GM23338 (cell line): ENCODE measurements around the gene MRPL44. TPM values are rescaled to one million over a fixed set of nuclear protein-coding genes. Genes with fewer than 3 reads are reported as not detected.

Experiments
- ATAC-seq: fragments of 200-7000 bp; cut with Tn5 transposase; 3 replicates; pipeline ENCODE4 v1.9.1; 2020
- DNase-seq: peaks from one replicate; pipeline ENCODE4 v3.0.0-alpha.2; 2015; ENCODE audit warnings: low spot score
- H2AFZ ChIP-seq: fragments of 200-600 bp; sonication (generic); 2 replicates; pipeline ENCODE4 v1.8.0; 2016; ENCODE audit warnings: antibody characterized with exemption, mild to moderate bottlenecking, moderate library complexity
- H3F3A ChIP-seq: fragments of 200-600 bp; sonication (generic); replicated peaks from 2 replicates; pipeline ENCODE4 v1.8.0; 2017; ENCODE audit warnings: antibody characterized with exemption, mixed run types, low read depth
- H3K27ac ChIP-seq: fragments of 200-600 bp; sonication (generic); 2 replicates; pipeline ENCODE4 v1.6.1; 2016; ENCODE audit warnings: low read depth
- H3K27me3 ChIP-seq: fragments of 200-600 bp; sonication (generic); 2 replicates; pipeline ENCODE4 v1.8.0; 2016; ENCODE audit warnings: mild to moderate bottlenecking, mixed run types, moderate library complexity; ENCODE audit not compliant: insufficient read depth
- H3K36me3 ChIP-seq: fragments of 200-600 bp; sonication (generic); 2 replicates; pipeline ENCODE4 v1.8.0; 2016; ENCODE audit warnings: mild to moderate bottlenecking; ENCODE audit not compliant: insufficient read depth
- H3K4me1 ChIP-seq: fragments of 200-600 bp; sonication (generic); 2 replicates; pipeline ENCODE4 v1.8.0; 2016; ENCODE audit warnings: mild to moderate bottlenecking, moderate library complexity; ENCODE audit not compliant: insufficient read depth
- H3K4me2 ChIP-seq: fragments of 200-600 bp; sonication (generic); 2 replicates; pipeline ENCODE4 v1.7.1; 2017; ENCODE audit warnings: mixed run types
- H3K4me3 ChIP-seq: fragments of 200-600 bp; sonication (generic); 2 replicates; pipeline ENCODE4 v1.6.1; 2016; ENCODE audit warnings: mixed run types
- H3K79me2 ChIP-seq: fragments of 200-600 bp; sonication (generic); replicated peaks from 2 replicates; pipeline ENCODE4 v1.8.0; 2017; ENCODE audit warnings: mild to moderate bottlenecking; ENCODE audit not compliant: insufficient read depth
- H3K9me2 ChIP-seq: fragments of 200-600 bp; sonication (generic); 2 replicates; pipeline ENCODE4 v1.8.0; 2017; ENCODE audit not compliant: insufficient read depth
- H4K20me1 ChIP-seq: fragments of 200-600 bp; sonication (generic); replicated peaks from 2 replicates; pipeline ENCODE4 v1.8.0; 2017; ENCODE audit warnings: mild to moderate bottlenecking; ENCODE audit not compliant: insufficient read depth
- H3K27ac Mint-ChIP-seq: 2 replicates; pipeline ENCODE4 v1.8.0; 2020; ENCODE audit warnings: inconsistent platforms, mild to moderate bottlenecking, moderate library complexity, mixed read lengths
- H3K27me3 Mint-ChIP-seq: 3 replicates; pipeline ENCODE4 v1.8.0; 2022; ENCODE audit warnings: low read depth, mild to moderate bottlenecking, moderate library complexity, mixed read lengths, inconsistent platforms; ENCODE audit not compliant: insufficient read depth, poor library complexity
- H3K36me3 Mint-ChIP-seq: 3 replicates; pipeline ENCODE4 v1.8.0; 2021; ENCODE audit warnings: low read depth, mild to moderate bottlenecking, inconsistent platforms, moderate library complexity, mixed read lengths
- H3K4me1 Mint-ChIP-seq: 3 replicates; pipeline ENCODE4 v1.8.0; 2020; ENCODE audit warnings: mild to moderate bottlenecking, inconsistent platforms, mixed read lengths
- H3K4me3 Mint-ChIP-seq: 3 replicates; pipeline ENCODE4 v1.8.0; 2021; ENCODE audit warnings: moderate library complexity, mild to moderate bottlenecking, inconsistent platforms, mixed read lengths
- H3K9me3 Mint-ChIP-seq: 3 replicates; pipeline ENCODE4 v1.8.0; 2020; ENCODE audit warnings: moderate library complexity, mild to moderate bottlenecking, inconsistent platforms, mixed read lengths
- EZH2 ChIP-seq: fragments of 200-600 bp; sonication (generic); IDR thresholded peaks from one replicate; pipeline ENCODE4 v1.8.0; 2017; ENCODE audit warnings: antibody characterized with exemption, mild to moderate bottlenecking, low read depth; ENCODE audit not compliant: unreplicated experiment
- STAT1 ChIP-seq: IDR thresholded peaks from one replicate; pipeline ENCODE4 v1.6.1; 2016; ENCODE audit warnings: antibody characterized with exemption; ENCODE audit not compliant: unreplicated experiment
- ZNF114 ChIP-seq: fragments of 250-450 bp; sonication (Bioruptor Pico); IDR thresholded peaks from 2 replicates; pipeline ENCODE4 v1.5.0; 2020; ENCODE audit warnings: mild to moderate bottlenecking, moderate library complexity
- polyA plus RNA-seq: library from polyadenylated mRNA; unstranded; fragments of >200 nt; fragmentation: Nextera tagmentation; extraction: Ambion mirVana; gene quantifications from 2 replicates; pipeline ENCODE4 v1.2.1, GENCODE V29; 2016
- total RNA-seq: library from RNA; depleted of rRNA; stranded (reverse); fragments of >200 nt; shearing (Covaris generic); gene quantifications from 2 replicates; pipeline ENCODE4 v1.2.3, GENCODE V29; 2014
- TF ChIP-seq, protein P1 (sequence below): fragments of 250-450 bp; sonication (Bioruptor Pico); IDR thresholded peaks from 2 replicates; pipeline ENCODE4 v1.5.0; 2020; ENCODE audit warnings: mild to moderate bottlenecking, moderate library complexity
- TF ChIP-seq, protein P2 (sequence below): IDR thresholded peaks from 2 replicates; pipeline ENCODE4 v1.6.1; 2016; ENCODE audit warnings: antibody characterized with exemption

The MRPL44 gene
- total and polyA plus RNA-seq, 2 experiments from 2014 or later: 38.4 to 55.8 TPM

DNA sequence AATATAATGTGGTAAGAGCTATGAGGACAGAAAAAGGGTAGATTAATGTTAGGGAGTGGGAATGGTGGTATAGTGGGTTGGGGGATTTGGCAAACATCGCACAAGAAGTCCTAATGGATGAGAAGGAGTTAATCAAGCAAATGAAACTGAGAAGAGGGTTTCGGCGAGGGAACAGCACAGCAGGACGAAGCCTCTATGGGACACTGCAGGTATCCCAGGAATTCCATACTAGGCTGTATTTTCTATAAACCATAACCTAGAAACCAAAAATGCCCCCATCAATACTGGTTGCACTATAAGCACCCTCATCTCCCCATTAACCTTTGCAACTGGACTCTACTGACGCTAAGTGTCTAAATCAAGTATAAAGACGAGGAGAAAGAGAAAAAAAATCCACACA is 22.4 kb upstream of the MRPL44 start (continued):
- TF ChIP-seq, protein P1, sequence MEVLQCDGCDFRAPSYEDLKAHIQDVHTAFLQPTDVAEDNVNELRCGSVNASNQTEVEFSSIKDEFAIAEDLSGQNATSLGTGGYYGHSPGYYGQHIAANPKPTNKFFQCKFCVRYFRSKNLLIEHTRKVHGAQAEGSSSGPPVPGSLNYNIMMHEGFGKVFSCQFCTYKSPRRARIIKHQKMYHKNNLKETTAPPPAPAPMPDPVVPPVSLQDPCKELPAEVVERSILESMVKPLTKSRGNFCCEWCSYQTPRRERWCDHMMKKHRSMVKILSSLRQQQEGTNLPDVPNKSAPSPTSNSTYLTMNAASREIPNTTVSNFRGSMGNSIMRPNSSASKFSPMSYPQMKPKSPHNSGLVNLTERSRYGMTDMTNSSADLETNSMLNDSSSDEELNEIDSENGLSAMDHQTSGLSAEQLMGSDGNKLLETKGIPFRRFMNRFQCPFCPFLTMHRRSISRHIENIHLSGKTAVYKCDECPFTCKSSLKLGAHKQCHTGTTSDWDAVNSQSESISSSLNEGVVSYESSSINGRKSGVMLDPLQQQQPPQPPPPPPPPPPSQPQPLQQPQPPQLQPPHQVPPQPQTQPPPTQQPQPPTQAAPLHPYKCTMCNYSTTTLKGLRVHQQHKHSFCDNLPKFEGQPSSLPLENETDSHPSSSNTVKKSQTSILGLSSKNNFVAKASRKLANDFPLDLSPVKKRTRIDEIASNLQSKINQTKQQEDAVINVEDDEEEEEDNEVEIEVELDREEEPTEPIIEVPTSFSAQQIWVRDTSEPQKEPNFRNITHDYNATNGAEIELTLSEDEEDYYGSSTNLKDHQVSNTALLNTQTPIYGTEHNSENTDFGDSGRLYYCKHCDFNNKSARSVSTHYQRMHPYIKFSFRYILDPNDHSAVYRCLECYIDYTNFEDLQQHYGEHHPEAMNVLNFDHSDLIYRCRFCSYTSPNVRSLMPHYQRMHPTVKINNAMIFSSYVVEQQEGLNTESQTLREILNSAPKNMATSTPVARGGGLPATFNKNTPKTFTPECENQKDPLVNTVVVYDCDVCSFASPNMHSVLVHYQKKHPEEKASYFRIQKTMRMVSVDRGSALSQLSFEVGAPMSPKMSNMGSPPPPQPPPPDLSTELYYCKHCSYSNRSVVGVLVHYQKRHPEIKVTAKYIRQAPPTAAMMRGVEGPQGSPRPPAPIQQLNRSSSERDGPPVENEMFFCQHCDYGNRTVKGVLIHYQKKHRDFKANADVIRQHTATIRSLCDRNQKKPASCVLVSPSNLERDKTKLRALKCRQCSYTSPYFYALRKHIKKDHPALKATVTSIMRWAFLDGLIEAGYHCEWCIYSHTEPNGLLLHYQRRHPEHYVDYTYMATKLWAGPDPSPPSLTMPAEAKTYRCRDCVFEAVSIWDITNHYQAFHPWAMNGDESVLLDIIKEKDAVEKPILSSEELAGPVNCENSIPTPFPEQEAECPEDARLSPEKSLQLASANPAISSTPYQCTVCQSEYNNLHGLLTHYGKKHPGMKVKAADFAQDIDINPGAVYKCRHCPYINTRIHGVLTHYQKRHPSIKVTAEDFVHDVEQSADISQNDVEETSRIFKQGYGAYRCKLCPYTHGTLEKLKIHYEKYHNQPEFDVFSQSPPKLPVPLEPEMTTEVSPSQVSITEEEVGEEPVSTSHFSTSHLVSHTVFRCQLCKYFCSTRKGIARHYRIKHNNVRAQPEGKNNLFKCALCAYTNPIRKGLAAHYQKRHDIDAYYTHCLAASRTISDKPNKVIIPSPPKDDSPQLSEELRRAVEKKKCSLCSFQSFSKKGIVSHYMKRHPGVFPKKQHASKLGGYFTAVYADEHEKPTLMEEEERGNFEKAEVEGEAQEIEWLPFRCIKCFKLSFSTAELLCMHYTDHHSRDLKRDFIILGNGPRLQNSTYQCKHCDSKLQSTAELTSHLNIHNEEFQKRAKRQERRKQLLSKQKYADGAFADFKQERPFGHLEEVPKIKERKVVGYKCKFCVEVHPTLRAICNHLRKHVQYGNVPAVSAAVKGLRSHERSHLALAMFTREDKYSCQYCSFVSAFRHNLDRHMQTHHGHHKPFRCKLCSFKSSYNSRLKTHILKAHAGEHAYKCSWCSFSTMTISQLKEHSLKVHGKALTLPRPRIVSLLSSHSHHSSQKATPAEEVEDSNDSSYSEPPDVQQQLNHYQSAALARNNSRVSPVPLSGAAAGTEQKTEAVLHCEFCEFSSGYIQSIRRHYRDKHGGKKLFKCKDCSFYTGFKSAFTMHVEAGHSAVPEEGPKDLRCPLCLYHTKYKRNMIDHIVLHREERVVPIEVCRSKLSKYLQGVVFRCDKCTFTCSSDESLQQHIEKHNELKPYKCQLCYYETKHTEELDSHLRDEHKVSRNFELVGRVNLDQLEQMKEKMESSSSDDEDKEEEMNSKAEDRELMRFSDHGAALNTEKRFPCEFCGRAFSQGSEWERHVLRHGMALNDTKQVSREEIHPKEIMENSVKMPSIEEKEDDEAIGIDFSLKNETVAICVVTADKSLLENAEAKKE (CRISPR knock-in tag): no peak

DNA sequence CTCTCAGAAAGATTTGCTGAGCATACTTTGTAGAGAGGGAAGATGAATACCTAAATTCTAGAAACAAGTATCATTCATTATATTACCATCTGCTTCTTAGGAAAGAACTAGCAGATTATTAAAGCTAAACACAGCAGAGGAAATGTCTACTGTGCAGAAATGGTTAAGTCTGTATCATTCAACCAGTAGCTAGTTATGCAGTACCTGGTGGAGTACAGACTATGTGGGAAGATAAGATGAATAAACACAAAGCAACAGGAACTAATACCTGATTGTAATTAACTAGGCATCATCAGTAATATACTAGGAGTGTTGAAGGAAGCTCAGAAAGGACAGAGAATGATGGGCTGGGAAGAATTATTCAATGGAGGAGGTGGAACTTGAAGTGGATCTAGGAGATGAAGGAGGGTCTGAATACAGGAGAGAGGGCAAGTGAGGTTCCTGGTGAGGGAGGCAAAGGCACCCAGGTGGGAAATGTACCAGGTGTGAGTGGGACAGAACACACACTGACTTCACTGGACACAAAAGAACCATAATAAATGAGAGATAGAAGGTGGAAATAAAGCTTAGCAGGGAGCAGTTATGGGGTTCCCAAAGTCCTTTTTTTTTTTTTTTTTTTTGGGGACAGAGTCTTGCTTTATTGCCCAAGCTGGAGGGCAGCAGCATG is 21.7 kb upstream of the MRPL44 start:
- Histone ChIP-seq H3K4me2 (peak overlapping the region; percentile 71), H3K4me3 (no peak overlapping the region), H3K4me1 (peaks cover 72% of the 10 kb centered on the region), H3K9me2 (no peaks in the 10 kb centered on the region), H2AFZ (no peak overlapping the region), H3F3A (no peaks in the 10 kb centered on the region), H3K36me3 (no peaks in the 10 kb centered on the region), H3K79me2 (peaks cover 97% of the 10 kb centered on the region), H4K20me1 (no peaks in the 10 kb centered on the region; the same call in 1 of the 2 replicates), H3K27ac (no peak overlapping the region; the same call in 1 of the 2 replicates), H3K27me3 (no peaks in the 10 kb centered on the region)
- TF ChIP-seq EZH2: no peak
- TF ChIP-seq, protein P2, sequence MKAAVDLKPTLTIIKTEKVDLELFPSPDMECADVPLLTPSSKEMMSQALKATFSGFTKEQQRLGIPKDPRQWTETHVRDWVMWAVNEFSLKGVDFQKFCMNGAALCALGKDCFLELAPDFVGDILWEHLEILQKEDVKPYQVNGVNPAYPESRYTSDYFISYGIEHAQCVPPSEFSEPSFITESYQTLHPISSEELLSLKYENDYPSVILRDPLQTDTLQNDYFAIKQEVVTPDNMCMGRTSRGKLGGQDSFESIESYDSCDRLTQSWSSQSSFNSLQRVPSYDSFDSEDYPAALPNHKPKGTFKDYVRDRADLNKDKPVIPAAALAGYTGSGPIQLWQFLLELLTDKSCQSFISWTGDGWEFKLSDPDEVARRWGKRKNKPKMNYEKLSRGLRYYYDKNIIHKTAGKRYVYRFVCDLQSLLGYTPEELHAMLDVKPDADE: no peak
- TF ChIP-seq STAT1: no peak
- no peak for TF ChIP-seq ZNF114 (CRISPR knock-in tag)
- Mint-ChIP-seq H3K27ac (peak overlapping the region; percentile 7; the same call in 1 of the 2 replicates), H3K27me3 (peaks cover 6% of the 10 kb centered on the region), H3K4me1 (peaks cover 66% of the 10 kb centered on the region), H3K9me3 (no peaks in the 10 kb centered on the region), H3K36me3 (peaks cover 11% of the 10 kb centered on the region; the same call in 2 of the 3 replicates), H3K4me3 (no peak overlapping the region; the same call in 2 of the 3 replicates)
- ATAC-seq: no peak
- DNase-seq: no peak
